GM19239 (cell line): Measurements from ENCODE around the gene POLR3K.
A peak's percentile ranks its signal among the peaks of the same experiment; 100 is the strongest.
"Not testable (repeated sequence)": the region's sequence is repeated elsewhere in the genome, so short reads cannot be mapped to it uniquely, and the experiment has no call there.

ENCODE experiments used
- DNase-seq: peaks from one replicate; pipeline ENCODE4 v3.0.0; 2011; ENCODE audit warnings: low spot score; ENCODE audit not compliant: insufficient read length
- FAIRE-seq: peaks from 2 replicates; lab custom pipeline; 2011; peaks lifted over from hg19 to GRCh38; lab: Jason Lieb, UNC

The POLR3K gene

DNA sequence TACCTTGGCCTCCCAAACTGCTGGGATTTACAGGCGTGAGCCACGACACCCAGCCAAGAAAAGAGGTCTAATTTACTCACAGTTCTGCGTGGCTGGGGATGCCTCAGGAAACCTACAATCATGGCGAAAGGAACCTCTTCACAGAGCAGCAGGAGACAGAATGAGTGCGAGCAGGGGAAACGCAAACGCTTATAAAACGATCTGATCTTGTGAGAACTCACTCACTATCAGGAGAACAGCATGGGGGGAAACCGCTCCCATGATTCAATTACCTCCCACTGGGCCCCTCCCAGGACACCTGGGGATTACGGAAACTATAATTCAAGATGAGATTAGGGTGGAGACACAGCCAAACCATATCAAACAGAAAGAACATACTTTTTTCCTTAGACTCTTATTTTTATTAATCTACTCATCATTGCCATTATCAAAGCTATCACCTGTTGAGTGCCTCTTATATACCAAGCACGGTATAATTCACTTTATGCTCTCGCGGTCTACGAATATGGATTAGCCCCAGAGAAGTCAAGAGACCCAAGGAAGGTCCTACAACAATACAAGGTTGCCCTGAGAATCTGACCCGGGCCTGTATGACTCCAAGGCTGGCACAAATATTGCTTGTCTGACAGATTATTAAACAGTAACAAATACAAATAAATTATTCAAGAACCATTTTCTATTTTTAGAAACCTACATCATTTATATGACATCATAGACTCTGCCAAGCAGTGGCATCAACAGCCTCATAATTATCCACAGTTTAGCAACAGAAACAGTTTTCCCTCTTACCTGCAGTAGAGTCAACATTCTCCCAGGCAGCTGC is 2.4 kb downstream of the POLR3K start:
- FAIRE-seq (no peak), DNase-seq (no peak)

DNA sequence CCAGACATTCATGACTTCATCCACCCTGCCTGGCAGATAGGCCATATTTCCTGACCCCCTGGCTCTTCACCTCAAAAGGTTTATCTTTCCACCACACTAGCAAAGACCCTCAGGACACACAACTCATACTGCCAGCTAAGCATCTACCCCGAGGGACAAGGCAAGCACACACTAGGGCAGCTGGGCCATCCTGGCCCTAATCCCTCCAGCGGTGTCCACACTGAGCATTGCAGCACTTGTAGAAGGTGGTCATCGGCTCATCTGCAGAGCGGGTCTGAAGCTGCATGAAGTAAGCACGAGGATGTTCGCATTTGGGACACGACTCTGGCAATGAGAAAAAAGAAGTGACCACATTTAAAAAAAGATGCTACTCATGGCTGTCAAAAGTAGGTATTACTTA is 6.2 kb downstream of the POLR3K start:
- no peak for FAIRE-seq
- DNase-seq = no peak

DNA sequence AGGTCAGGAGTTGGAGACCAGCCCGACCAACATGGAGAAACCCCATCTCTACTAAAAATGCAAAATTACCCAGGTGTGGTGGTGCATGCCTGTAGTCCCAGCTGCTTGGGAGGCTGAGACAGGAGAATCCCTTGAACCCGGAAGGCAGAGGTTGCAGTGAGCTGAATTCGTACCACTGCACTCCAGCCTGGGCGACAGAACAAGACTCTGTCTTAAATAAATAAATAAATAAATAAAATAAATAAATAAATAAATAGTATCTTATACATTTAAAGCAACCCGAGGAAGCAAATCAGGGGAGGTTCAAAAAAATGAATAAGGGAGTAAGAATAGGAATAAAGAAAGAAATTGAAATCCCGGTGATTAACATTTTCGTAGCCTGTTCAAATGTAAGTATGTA is 6.9 kb downstream of the POLR3K start:
- not testable (repeated sequence) for DNase-seq, FAIRE-seq

DNA sequence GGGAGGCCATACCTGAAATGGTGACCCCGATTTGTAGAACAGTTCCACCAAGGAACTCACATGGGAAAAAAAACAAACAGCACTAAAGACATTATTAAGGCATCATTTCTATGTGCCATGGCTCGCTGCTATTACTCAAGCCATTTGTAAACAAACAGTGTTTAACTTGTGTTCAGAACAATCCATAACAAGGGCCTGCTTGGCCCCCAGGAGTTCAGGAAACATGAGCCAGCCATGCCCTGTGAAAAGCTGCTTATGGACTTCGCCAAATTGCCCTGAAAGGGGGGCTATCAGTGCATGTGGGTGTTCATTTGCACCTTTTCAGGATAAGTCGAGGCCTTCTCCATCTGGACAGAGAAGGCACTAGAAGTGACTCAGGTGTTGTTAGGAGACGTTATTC is 8.0 kb downstream of the POLR3K start:
- DNase-seq (no peak), FAIRE-seq (no peak)

DNA sequence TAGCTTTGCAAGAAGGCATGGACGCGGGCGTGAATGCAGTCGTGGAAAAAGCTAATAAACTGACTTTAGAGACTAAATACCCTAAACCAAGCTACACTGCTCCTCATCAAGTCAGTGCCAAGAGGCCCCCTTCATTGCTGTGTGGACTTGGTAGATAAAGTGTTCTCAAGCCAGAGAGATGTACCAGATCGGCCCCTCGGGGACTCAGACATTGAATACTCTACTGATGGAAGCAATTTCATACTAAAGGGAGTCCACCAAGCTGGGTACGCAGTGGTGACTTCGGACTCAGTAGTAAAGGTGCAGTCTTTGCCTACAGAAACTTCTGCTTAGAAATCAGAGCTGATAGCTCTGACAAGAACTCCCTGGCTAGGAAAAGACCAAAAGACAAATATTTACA is 8.8 kb downstream of the POLR3K start:
- FAIRE-seq (no peak), DNase-seq (no peak)

DNA sequence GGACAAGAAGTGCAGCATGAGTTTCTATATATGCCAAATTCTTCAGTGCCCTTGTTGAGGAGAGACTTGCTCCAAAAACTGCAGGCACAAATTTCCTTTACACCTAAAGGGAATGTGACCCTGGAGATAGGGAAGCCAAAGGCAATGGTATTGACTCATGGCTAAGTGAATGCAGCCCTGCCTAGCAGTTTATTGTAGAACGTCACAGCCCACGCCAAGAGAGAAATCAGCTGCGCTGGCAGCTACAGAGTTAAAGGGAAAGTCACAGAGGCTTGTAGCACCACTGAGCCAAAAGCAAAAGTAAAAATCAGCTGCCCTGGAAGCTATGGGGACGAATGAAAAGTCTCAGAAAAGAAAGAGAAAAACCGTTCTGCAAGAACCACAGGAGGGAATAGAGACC is 10.1 kb downstream of the POLR3K start:
- FAIRE-seq = no peak
- DNase-seq = no peak

DNA sequence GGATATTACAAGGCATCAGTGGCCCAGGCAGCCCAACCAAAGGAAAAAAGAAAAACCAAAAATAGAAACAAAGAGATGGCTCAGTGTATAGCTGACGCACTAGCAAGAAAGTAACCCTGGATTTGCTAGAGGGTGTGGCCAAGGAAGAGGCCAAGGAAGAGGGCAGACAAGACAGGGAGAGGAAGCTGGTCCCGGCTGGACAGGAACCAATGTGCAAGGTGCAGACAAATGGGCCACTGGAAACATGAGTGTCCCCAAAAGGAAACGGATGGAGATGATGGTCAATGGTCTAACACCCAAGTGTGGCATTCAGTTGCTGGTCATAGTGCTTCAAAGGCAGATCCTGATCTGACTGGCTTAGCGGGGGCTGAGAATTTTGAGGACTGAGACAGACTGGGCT is 10.7 kb downstream of the POLR3K start:
- no peak for DNase-seq
- no peak for FAIRE-seq

DNA sequence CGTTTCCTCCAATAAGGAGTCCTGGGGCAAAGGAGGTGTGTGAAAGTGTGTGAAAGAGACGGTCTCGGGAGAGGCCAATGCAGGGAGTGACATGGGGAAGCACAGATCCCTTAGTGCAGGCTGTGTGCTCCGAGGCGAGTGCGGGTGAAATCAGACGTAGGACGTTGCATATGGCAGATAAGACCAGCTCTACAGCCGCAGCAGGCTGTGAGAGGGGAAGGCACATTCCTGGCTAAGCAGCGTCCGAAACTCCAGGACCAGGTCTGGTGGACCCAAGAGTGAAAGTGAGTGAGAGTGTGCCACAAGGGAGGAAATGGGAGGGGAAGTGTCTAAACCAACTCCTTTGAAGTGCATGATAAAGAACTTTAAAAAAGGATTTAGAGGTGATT is 11.3 kb downstream of the POLR3K start:
- DNase-seq = no peak
- no peak for FAIRE-seq

DNA sequence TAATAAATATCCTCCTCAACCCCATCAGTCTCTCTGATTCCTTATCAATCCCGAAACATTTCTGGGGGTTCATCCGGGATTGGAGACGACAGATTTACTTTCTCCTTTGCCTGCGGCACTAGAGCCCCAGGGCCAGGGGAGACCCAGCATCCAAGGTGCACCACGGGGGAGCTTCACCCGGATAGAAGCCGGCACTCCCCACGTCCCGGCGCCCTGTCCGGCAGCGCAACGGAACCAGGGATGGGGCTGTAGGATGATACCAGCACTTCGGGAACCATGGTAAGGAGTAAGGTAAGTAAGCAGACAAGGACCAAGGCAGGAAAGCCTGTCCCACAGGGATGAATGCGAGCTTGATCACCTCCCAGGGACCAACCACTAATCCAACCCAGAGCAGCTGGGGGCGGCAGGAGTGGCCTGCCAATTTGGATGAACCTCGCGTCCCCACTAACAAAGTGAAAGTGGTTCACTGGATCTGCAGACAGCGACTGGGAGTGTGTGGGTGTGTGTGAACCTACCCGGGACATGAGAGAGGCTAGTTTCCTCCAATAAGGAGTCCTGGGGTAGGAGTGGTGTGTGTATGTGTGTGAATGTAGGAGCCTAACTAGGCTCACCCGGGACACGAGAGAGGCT is 11.9 kb downstream of the POLR3K start:
- DNase-seq (no peak), FAIRE-seq (no peak)

DNA sequence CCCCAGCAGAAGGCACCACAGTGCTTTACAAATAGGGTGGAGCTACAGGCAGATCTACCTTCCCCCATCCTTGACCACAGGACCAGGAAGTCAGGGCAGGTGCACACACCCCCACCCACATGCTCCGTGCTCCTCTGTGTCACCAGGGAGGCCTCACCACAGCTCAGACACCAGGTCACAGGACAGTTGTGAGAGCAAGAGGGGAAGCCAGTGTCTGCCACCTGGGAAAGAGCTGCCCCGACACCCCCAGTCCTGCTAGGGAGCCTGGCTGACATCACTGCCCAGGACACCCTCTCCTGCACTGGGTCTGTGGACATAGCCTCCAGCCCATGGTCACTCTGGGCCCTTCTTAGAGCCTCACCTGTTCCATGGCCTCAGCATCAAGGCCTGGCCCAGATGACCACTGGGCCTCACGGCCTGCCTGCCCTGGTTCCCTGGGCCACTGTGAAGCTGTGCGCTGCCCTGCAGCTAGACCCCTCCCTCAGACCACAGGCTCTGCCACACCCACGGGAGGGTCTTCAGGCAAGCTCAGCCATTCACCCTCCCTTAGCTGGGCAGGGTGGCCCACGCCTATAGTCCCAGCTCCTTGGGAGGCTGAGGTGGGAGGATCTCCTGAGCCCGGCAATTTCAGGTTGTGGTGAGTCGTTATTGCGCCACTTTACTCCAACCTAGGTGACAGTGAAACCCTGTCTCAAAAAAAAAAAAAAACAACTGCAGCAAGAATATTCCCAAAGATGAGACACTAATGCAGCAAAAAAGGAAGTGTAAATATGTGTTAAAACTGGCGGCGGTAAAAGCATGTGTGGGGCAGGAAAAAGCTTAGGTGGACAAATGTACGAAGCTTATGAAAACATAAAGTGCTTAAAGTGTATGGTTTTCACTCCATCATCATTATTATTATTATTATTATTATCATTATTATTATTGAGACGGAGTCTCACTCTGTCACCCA is 14.2 kb downstream of the POLR3K start:
- no peak for FAIRE-seq

DNA sequence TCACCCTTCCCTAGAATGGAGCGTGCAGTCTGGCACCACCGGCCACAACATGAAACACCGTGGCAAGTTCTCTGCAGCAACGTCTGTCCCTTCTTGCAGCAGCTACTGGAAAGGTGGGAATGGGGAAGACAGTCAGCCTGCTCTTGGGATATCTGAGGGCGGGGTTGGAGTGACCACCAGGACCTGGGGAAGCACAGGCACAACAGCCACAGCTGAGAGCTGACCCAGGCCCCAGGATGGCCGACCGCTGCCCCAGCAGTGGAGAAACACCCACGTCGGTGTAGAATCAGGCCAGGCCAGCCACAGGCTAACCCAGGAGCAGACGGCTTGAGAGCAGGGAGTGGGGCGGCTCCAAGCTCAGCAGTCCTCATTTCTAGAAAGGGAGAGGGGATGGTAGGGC is 15.2 kb downstream of the POLR3K start:
- not testable (repeated sequence) for FAIRE-seq, DNase-seq

More for the DNA sequence above, 14.2 kb downstream of the POLR3K start:
- peak; percentile 86 for DNase-seq

DNA sequence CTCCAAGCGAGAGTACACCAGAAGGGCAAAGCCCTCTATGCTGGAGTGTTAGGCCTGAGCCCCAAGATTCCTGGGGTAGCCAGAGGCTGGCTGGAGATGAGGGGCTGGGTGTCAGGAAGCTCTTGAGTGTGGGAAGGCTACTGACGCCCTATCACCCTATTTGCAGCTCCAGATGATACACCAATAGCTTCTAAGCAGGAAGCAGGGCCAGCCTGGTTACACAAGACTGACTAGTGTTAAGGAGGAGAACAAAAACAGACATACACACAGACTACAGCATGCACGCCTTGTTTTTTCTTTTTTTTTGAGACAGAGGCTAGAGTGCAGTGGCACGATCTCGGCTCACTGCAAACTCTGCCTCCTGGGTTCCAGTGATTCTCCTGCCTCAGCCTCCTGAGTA is 15.9 kb downstream of the POLR3K start:
- DNase-seq (no peak), FAIRE-seq (no peak)

DNA sequence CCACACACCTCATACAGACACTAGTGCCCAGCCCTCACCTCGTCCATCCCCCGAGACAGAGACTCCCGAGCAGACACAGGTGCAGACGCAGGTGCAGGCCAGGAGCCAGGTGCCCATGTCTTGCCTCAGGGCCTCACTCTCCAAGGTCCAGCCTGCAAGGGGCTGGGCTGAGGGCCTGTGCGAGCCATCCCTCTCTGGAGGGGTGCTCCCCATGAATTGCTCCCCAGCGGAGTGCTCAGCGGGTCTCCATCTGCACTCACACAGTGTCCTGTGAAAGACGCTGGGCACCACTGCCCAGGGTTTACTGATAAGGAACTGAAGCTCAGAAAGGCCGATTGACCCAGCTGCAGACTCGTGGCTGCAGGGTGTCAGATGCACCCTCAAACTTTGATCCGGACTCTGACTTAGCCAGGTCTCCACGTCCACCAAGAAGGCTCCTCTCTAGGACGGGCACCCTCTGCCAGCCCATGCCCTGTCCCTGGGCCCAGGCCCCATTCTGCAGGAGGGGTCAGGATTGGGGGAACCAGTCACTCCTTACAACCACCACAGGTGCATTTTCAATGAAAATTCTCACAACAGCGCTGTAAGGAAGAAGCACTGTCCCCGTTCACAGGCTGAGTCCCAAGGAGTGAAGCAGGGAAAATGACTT is 16.9 kb downstream of the POLR3K start:
- DNase-seq = no peak

DNA sequence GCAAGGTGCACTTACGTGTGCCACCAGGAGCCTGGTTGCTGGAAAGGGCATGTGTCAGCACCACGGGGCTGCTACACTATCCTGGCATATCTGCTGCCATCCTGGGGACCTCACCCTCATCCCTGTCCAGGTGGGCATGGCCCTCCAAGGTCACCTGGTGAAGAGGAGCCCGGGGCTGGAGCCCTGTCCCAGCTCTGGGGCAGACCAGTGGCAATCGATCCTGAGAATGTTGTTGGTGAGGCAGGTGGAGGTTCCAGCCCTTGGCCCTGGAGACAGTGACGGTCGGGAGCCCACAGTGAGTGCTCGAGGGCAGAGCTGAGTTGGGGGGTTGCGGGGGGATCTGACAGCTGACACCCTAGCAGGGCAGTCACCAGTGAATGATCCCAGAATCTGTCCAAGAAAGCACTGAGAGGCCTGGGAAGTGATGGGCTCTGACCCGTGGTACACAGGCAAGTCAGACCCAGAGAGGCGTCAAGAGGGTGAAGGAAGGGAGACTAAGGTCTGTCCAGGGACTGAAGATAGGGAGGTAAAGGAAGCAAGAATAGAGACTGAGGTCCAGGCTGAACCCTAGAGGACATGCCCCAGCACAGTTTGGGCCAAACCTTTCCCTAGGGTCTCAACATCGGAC is 17.6 kb downstream of the POLR3K start:
- DNase-seq (no peak), FAIRE-seq (no peak)

More for the DNA sequence above, 16.9 kb downstream of the POLR3K start:
- no peak for FAIRE-seq

DNA sequence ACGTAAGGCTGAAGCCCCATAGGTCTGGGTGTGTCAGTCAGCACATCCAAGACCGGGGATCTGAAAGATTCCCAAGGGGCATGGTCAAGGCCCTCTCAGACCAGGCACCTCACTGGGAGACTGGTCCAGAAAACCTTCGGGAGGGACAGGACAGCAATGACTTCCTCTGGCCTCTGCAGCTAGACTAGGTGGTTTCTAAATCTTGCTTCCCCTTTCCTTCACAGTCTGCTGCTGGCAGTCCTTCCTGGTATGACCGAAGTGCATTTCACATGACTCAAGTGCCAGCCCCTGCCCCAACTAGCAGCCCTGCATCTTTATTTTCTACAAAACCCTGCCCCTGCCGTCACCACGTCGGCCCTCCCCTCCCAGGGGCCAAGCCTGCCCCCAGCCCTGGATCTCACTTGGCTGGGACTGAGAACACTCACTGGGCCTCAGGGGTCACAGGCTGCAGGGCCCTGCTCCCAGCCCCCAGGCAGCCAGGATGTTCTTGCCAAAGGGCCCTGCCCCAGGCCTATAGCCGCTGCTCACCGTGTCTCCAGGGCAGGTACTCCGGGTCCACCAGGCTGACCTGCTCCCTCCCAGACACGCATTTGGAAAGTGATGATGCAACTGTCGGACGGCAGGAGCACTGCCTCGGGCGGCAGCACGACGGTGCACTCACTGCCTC is 18.3 kb downstream of the POLR3K start:
- DNase-seq (no peak), FAIRE-seq (peak; percentile 90)

DNA sequence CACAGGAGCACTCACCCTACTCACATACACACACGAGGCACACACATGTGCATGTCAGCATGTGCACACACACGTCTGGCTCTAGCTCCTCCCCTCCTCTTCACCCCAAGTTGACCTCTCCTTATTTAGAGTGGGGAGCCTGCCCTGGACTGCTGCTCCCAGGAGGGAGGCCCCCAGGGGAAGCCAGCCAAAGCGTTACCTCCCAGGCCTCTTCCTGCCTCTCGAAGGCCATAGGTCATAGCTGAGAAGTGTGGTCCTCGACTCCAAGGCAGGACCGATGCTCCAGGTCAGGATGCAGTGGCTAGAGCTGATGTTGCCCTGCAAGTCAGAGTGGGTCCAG is 18.8 kb downstream of the POLR3K start:
- DNase-seq (no peak), FAIRE-seq (no peak)

DNA sequence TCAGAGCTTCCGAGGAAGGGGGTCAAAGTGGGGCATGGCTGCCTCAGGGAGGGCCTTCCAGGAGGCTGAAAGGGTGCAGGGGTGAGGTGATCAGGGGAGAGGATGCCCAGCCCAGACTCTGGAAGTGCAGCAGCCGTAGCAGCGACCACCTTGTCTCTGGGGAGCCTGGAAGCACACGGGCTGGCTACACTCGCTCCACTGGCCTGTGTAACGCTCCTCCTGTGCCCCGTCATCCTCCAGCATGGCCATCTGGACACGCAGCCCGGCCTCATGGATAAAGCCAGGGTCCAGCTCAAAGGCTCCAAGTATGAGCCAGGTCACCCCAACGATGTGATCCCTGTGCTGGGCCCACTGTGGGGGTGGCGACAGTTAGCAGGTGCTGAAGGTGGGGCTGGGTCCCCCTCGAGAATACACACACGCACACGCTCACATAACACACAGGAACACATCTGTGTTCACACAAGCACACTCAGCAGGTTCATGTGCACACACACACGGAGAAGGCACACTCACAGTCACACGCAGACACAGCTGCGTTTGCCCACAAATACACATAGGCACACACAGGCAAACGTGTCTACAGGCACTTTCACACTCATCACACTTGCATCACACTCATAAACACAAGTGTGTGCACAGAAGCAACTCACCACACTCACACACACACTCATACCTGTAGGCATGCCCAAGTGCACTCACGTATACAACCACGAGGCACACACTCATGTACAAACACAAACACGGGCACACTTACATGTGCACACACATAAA is 19.3 kb downstream of the POLR3K start:
- FAIRE-seq = peak; percentile 21
- no peak for DNase-seq

DNA sequence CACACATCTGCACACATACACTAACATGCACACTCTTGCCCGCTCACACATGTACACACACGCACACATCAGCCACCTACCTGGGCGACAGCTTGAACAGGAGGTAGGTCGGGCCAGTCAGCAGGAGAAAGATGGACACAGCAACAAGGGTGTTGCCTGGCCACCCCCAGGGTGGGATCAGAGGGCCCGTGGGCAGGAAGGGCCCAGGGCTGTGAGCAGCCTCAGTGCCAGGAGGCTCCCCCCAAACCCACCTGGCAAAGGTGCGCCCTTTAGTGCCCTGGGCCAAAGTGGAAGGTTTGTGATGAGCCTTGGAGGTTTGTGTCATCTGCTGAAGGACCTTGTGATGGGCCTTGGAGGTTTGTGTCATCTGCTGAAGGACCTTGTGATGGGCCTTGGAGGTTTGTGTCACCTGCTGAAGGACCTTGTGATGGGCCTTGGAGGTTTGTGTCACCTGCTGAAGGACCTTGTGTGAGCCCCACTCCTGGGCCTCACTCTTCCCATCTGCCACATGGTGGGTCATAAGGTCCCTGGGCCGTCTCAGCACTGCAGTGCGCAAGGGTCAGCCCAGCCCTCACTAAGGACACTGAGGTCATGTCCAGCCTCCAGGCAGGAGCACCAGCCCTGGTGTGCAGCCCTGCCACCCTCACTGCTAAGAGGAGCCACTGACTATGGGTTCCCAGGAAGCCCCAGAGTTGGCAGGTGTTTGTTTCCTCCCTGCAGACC is 20.1 kb downstream of the POLR3K start:
- not testable (repeated sequence) for FAIRE-seq, DNase-seq
